Measurements from ENCODE around the gene SNAP91. TPM values are rescaled to one million over a fixed set of nuclear protein-coding genes. Genes with fewer than 3 reads are reported as not detected.

The SNAP91 gene
- polyA plus RNA-seq, 1 donor (not counting 4 experiments of a cell fraction or from before 2014, with no cell fraction given): not detected

GRCh38 chr6:83593395-83593785, 115.5 kb downstream of the SNAP91 start:
- Histone ChIP-seq H3K4me3 (ENCODE audit: control insufficient read depth in 2 of 3, extremely low read depth in 1 of 3, insufficient read depth in 2 of 3, low read depth in 1 of 3, low read length in 3 of 3) (no peak overlapping the region), H2AFZ (ENCODE audit: control insufficient read depth, low read length) (no peak overlapping the region), H4K20me1 (ENCODE audit: control insufficient read depth, extremely low read depth, insufficient read depth, low read length) (no peaks in the 10 kb centered on the region), H3K27ac (ENCODE audit: control insufficient read depth, insufficient read depth, low read length) (no peak overlapping the region), H3K9me3 (ENCODE audit: control insufficient read depth, low read depth, low read length) (no peaks in the 10 kb centered on the region), H3K27me3 (ENCODE audit: control insufficient read depth, extremely low read depth, insufficient read depth, low read length) (no peaks in the 10 kb centered on the region), H3K9me1 (ENCODE audit: control insufficient read depth, extremely low read depth, insufficient read depth, low read length) (no peaks in the 10 kb centered on the region), H3K4me2 (ENCODE audit: control insufficient read depth, extremely low read depth, insufficient read depth, low read depth, low read length) (no peak overlapping the region), H3K4me1 (ENCODE audit: control insufficient read depth, extremely low read depth, insufficient read depth, low read length) (no peaks in the 10 kb centered on the region), H3K9ac (ENCODE audit: control insufficient read depth, extremely low read depth, insufficient read depth, low read length) (no peak overlapping the region), H3K36me3 (ENCODE audit: control insufficient read depth in 2 of 2, extremely low read depth in 1 of 2, insufficient read depth in 2 of 2, low read length in 2 of 2) (no peaks in the 10 kb centered on the region), H3K79me2 (ENCODE audit: control insufficient read depth, insufficient read depth, low read length) (no peaks in the 10 kb centered on the region)
- dilution Hi-C loops (cut with MboI; ENCODE audit: extremely low pct_ligation_motif_present, low sequenced_read_pairs): no loop called here
- no peak for FAIRE-seq
- no peak for DNase-seq (ENCODE audit: low read depth, low spot score)
- TF ChIP-seq CTCF (optimal IDR thresholded peaks at IDR 0.05 in 1 of 3, IDR thresholded peaks at IDR 0.05 in 1 of 3, conservative IDR thresholded peaks at IDR 0.05 in 1 of 3; ENCODE audit: extremely low read depth in 1 of 3, insufficient read depth in 2 of 3, low read length in 3 of 3) (no peak), EZH2 (IDR thresholded peaks at IDR 0.05; ENCODE audit: low read length) (no peak)

GRCh38 chr6:83592770-83593394, 116.0 kb downstream of the SNAP91 start:
- no peaks in the 10 kb centered on the region for H3K36me3 ChIP-seq (ENCODE audit: control insufficient read depth in 2 of 2, extremely low read depth in 1 of 2, insufficient read depth in 2 of 2, low read length in 2 of 2)
- FAIRE-seq: peak; percentile 17

More at GRCh38 chr6:83592770-83593394, 116.0 kb downstream of the SNAP91 start:
- TF ChIP-seq EZH2 (IDR thresholded peaks at IDR 0.05; ENCODE audit: low read length) (no peak), CTCF (optimal IDR thresholded peaks at IDR 0.05 in 1 of 3, IDR thresholded peaks at IDR 0.05 in 1 of 3, conservative IDR thresholded peaks at IDR 0.05 in 1 of 3; ENCODE audit: extremely low read depth in 1 of 3, insufficient read depth in 2 of 3, low read length in 3 of 3) (peak; percentile 54 to 66 (median 55))
- Histone ChIP-seq H3K27ac (ENCODE audit: control insufficient read depth, insufficient read depth, low read length) (no peak overlapping the region), H3K4me2 (ENCODE audit: control insufficient read depth, extremely low read depth, insufficient read depth, low read depth, low read length) (no peak overlapping the region), H2AFZ (ENCODE audit: control insufficient read depth, low read length) (no peak overlapping the region), H3K9me1 (ENCODE audit: control insufficient read depth, extremely low read depth, insufficient read depth, low read length) (no peaks in the 10 kb centered on the region), H3K9ac (ENCODE audit: control insufficient read depth, extremely low read depth, insufficient read depth, low read length) (no peak overlapping the region), H3K4me1 (ENCODE audit: control insufficient read depth, extremely low read depth, insufficient read depth, low read length) (no peaks in the 10 kb centered on the region), H3K79me2 (ENCODE audit: control insufficient read depth, insufficient read depth, low read length) (no peaks in the 10 kb centered on the region), H3K27me3 (ENCODE audit: control insufficient read depth, extremely low read depth, insufficient read depth, low read length) (no peaks in the 10 kb centered on the region), H4K20me1 (ENCODE audit: control insufficient read depth, extremely low read depth, insufficient read depth, low read length) (no peaks in the 10 kb centered on the region), H3K4me3 (ENCODE audit: control insufficient read depth in 2 of 3, extremely low read depth in 1 of 3, insufficient read depth in 2 of 3, low read depth in 1 of 3, low read length in 3 of 3) (no peak overlapping the region), H3K9me3 (ENCODE audit: control insufficient read depth, low read depth, low read length) (no peaks in the 10 kb centered on the region)
- dilution Hi-C loops (cut with MboI; ENCODE audit: extremely low pct_ligation_motif_present, low sequenced_read_pairs): no loop called here
- no peak for DNase-seq (ENCODE audit: low read depth, low spot score)
